NCI-H774 (cell line): ENCODE measurements around the gene GRIK1.

Source experiments
- DNase-seq: peaks from one replicate; lab custom pipeline; 2025; lab: John Stamatoyannopoulos, UW

Gene GRIK1

DNA sequence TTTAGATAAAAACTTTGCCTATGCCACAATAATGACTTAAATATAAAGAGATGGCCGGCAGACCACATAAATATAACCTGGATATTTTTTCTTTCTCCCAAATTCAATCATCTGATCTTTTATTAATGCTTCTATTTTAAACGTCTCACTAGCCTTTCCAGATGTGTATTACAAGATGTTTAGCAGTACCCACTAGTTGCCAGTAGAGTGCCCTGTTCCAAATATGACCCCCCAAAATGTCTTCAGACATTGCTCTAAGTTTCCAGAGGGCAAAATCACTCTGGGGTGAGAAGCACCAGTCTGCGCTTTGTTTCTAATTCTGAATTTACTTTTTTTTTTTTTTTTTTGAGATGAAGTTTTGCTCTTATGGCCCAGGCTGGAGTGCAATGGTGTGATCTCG is 268.1 kb downstream of the GRIK1 start:
- DNase-seq, result no peak

DNA sequence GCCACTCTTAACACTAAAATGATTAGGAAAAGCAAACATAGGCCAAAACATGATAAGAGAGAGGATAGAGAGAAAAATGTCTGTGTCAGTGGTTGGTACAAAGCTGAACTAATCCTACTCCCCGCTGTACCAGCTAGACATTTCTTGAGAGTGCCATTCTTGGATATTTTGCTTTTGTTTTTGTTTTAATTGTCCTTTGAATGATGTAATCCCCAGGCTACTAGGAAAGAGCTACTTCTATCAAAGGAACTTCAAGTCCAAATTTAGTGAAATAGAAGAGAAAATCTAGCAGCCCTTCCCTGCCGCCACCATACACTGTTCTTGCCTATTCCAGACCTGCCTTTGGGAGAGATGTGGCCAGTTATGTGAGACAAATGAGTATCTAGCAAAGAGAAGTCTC is 269.6 kb downstream of the GRIK1 start:
- DNase-seq, result no peak

DNA sequence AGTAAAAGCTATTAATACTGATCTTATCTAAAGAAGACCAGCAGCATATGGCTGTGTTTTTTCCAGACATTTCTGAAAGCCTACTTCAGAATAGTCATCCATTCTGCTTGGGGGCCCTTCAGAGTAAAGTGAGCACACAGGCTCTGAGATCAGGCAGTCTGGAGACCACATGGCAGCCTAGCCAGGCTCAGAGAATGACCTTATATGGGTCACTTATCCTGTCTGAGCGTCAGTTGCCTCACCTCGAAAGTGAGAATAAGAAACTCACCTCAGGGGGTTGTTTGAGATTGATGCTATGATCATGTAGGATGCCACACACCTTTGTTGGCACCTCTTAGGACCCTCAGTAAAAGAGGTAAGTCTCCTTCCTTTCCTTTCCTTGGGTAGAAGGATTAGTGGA is 270.4 kb downstream of the GRIK1 start:
- DNase-seq, result no peak

DNA sequence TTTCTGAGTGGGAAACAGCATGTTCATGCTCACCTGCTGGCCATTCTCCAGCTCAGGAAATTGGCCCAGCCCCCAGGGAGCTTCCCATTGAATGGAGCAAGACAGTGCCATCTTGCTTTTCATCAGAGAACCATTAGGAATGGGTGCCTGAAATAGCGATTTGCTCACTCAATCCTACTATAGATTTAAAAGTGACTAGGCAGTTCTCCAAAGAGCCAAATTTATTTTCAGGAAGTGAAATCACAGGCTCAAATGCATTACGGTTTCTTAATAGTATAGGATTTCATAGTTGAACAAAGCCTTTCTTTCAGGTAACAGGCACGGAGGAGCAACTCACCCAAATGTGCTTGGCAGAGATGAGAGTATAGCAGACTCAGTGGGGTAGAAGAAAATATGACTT is 272.1 kb downstream of the GRIK1 start:
- no peak for DNase-seq

DNA sequence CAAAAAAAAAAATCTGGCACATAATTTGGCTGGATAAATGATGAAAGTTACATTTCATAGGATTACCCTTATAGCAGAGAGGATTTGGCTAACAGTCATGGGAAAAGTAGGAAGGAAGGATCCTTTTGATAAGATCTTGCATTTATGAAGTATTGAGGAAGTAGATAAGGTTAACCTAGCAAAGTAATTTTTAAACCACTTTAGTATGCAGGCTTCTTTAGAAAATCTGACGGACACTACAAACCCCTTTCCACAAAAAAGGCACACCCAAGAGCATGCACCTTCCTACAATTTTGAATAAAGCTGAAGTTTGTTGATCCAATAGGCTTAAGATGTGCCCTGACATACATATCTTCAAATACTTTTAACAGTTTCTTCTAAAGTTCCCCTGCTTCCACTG is 275.2 kb downstream of the GRIK1 start:
- no peak for DNase-seq

DNA sequence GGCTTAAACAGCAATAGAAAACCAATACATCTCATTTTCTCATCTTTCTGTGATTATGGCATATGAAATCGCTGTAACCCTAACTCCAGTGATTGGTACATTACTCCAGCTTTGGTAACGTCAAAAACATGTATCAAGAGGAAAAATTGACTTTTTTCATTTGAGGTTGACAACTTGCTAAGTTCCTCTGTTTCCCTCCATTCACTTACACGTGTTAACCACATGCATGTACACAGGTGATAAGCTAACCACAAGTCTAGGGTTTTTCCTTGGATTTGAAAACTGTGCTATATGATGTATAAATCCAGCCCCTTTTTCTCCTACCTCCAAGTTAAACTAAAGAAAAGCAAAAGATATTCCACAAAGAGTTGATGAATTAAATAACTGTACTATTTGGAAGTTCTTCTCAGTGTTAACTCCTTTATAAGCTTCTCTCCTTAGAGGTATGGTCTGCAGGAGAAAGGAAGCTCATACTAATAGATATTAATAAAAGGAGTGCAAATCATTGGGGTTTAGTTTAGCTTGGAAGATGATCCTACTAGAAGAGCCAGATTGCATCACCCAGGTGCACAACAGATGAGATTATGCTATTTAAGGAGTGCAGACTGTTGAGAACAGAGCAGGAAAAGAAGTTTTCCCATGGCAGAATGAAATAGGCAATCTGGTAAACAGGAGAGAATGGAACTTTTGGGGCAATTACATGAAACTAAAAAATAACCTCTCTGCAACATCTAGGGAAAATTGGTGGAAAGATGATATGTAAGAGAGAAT is 277.9 kb downstream of the GRIK1 start:
- no peak for DNase-seq

DNA sequence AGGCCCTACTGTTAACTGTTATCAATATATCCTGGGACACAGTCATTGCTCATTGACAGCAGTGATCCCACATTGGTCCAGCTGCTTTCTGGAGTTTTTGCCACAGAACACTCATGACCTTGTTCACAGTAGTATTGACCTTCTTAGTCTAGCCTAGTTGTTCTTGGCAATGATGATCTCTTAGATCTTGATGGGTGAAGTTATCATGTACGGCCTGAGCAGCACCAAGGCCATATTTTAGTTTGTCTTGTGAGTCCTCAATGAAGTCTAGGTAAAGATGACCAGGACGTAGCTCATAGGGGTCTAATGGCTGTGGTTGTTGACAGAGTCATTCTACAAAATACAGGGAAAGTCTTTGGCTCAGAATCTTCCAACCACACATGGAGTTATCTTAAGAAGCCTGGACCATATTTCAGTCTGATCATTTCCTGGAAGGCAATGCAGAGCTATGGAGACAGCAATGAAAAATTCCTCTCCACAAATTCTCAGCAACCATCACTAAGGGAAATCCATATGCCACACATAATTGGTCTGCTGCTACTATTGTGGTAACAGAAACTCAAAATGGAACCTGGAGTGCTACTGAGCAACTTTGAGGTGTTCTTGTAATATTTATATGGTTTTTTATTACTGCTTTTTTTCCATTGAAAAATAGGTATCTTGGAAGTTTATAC is 279.6 kb downstream of the GRIK1 start:
- no peak for DNase-seq

DNA sequence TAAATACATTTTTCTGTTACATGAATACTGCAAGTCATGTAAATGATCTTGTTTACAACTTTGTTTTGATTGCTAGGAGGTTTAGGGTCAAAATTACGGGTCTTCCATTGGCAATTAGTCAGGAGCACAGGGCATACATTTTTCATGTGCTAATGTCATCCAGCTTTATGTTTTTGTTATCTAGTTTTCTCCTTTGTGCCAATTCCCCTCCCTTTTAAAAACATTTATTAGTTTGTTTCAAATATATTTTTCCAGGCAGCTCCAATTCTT is 280.9 kb downstream of the GRIK1 start:
- no peak for DNase-seq

DNA sequence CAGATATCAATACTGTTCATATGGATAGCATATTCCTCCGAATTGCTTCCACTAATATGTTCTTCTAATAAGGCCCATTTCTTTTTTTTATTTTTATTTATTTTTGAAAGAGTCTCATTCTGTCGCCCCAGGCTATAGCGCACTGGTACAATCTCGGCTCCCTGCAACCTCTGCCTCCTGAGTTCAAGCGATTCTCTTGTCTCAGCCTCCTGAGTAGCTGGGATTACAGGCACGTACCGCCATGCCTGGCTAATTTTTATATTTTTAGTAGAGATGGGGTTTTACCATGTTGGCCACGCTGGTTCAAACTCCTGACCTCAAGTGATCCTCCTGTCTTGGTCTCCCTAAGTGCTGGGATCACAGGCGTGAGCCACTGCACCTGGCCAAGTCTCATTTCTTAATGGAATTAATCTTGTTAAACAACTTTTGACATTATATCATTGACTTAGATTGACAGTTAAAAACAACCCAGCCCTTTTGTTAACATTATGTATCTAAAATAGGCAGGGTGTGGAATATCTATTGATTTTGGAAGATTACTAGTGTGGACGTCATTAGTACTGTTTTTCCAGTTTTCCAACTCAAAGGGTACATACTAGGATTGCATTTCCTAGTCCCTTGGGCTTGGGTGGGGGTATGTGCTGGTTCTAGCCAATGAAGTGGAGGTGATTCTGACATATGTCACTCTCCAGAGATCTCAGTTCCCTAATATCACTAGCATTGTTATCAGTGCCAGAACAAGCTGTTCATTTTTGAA is 281.4 kb downstream of the GRIK1 start:
- no peak for DNase-seq

DNA sequence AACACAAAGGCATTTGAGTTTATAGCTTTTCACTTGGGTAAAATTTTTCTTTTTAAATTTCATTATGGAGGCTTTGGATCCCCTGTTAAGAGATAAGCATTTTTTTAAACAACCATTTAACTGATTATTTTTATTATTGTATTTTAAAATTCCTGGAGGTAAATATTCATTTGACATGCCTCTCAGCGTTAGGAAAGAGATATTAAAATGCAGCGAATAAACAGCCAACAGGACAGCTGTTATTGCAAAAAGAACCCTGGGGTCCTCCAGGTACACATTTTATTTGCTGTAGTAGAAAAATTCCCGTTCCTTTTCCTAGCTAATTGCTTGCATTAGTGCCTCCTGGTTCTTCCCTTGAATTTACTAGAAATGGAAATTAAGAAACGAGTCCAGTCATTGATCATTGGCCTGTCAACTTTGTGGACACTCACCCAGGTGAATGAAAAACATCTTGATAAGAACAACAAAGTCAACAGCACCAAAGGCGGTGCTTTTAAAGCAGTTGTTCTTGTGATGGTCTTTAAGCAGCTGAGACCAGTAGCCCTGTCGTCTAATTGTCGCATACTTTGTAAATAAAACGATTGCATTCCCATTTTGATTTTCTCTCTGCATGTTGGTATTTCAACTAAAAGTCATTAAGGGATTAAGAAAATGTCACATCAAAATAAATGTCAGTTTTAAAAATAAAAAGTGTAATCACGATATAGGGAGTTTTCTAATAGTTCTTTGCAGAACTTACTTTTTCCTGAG is 282.4 kb downstream of the GRIK1 start:
- DNase-seq, result no peak

DNA sequence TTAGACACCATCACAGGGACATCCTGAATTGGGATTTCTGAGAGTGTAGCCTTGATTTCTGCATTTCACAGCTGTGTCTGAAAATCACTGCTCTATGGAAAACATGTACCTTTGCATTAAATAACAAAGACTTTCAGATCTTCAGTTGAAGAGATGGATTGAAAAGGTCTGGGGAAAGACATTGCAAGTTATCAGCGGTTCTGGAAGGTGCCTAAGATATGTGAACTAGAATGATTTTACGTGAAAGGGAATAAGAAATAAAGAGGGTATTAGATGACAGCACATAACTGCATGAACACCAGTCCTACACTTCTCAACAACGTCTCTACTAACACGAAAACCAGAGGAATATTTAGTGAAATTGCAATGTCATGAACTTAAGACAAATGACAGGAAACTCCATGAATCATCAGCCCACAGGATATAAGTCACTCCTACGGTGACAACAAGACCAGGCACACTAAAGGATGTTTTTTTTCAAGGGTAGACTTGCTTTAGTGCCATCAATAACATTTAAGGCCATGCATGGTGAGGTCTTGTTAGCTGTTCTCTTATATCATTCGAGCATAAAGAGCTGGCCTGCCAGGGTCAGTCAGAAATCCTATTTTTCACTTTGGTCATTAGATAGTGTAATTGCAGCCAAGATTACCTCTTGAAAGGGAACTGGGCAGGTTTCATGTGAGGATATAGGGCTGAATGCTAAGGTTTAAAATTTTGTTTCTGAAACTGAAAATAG is 283.1 kb downstream of the GRIK1 start:
- DNase-seq, result no peak

DNA sequence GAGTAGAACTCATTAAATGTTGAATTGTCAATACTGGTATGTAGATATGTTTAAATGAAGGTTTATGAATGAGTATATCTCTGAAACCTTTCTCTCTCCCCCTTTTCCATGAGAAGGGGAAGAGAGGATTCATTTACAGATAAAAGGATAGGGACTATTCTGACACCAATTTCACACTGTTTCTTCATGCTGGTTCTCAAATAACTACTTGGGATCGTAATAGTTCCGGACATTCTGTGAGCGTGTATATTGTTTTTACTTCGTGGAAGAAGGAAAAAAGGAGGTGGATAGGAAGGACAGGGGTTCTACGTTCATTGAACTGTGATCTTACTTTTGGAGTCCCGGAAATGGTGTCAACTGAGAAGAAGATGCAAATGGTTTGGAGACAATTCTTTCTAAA is 284.2 kb downstream of the GRIK1 start:
- no peak for DNase-seq

DNA sequence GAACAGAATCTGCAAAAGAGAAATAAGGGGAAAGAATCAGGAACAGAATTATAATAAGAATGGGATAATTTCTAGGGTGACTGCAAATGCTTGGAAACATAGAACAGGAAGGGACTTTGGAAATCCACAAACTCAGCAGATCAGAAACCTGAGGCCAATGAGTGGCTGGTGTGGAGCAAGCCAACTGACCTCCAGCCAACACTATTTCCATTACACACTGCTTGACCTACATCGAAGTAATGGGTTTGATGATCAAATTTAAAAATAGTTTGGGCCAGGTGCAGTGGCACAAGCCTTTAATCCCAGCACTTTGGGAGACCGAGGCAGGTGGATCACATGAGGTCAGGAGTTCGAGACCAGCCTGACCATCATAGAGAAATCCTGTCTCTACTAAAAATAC is 284.9 kb downstream of the GRIK1 start:
- no peak for DNase-seq

DNA sequence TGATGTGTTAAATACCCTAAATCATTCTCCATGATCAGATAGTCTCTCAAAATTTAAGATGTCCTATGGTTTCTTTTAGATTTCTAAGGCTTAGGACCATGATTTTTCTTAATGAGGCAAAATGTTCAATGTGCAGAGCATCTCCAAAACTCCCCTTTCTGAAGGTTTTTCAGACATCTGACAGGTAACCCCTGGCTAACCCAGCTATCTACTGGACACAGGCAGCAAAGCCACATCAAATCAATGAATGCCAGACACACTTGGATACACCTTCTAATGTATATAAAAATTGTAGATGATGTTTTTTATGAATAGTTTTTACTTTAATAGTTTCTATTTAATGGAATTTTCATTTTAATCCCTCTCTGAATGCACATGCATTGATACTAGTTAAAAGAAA is 285.6 kb downstream of the GRIK1 start:
- DNase-seq, result no peak

DNA sequence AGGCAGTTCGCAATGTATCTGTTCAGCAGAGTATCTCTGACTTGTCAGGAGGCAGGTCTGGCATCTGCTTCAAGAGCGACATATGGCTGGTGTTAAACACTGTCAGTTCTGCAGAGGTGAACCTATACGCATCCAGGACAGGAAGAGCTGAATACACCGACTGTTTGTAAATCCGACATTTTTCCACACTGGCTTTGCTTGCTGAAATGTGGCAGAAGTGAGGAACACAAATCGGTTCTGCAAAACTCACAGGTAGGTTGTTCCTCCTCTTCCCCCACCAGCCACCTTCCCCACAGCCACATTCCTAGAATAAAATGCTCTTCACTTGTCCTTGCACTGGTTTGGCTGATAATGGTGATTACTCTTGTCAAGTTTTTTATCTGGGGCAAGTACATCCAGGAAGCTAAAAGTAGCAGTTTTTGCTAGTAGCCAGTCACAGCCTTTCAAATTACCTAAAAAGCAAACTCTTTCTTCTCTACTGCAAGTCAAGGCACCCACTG is 289.2 kb downstream of the GRIK1 start:
- DNase-seq, result no peak

DNA sequence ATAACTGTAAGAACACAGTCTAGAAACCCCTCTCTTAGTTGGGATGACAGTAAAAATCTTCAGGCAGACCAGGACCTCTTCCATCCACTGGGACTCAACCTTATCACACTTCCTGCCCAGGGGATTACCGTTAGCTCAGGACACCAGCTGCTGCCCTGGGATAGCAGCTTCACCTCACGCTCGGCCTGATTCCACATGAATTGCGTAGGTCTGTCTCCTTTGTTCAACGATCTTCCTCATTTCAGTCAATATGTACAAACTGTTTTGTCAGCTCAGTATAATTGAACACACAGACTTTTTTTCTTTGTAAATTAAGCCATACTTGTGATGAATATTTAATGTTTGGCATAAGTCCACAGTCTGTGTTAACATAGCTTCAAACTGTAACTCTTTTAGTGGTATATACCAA is 290.4 kb downstream of the GRIK1 start:
- DNase-seq, result no peak

DNA sequence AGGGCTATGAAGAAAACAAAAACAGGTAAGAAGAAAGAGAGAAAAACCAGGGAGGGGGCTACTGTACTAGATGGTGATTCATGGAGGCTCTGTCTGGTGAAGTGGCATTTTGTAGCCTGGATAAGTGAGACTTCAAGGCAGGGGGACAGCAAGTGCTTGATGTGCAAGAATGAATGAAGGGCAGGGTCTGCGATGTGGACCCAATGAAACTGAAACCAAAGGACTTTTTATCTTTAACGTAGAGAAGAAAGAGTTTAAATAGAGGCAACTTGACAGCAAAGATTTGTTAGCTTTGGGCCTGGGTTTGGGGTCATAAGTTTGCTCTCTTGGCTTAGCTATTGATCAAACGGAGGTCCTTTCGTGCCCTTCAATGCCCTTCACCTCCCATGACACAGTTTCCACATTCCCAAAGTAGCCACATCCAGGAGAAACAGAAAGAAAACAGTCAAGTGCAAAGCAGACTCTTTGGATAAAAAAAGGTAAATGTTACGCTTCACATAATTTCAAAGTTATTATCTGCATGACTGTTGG is 291.0 kb downstream of the GRIK1 start:
- no peak for DNase-seq

DNA sequence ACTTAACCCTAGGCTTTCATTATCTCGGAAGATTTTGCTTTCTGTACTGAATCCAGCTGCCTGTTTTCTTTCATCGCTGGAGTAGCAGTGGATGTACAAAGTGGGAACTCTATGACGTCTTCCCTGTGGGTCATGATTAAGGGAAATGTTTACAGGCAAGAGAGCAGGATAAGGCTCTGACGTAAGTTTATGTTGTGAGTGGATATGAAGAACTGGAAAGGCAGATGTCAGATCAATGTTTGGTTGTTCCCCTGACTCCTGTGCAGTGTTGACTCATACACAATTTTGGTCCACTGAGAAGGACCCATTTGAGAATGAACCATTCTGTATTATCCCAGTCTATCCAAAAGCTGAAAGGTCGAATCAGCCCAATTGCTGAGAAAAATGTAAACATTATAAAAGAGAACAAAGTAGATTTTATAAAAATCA is 292.4 kb downstream of the GRIK1 start:
- DNase-seq, result no peak

DNA sequence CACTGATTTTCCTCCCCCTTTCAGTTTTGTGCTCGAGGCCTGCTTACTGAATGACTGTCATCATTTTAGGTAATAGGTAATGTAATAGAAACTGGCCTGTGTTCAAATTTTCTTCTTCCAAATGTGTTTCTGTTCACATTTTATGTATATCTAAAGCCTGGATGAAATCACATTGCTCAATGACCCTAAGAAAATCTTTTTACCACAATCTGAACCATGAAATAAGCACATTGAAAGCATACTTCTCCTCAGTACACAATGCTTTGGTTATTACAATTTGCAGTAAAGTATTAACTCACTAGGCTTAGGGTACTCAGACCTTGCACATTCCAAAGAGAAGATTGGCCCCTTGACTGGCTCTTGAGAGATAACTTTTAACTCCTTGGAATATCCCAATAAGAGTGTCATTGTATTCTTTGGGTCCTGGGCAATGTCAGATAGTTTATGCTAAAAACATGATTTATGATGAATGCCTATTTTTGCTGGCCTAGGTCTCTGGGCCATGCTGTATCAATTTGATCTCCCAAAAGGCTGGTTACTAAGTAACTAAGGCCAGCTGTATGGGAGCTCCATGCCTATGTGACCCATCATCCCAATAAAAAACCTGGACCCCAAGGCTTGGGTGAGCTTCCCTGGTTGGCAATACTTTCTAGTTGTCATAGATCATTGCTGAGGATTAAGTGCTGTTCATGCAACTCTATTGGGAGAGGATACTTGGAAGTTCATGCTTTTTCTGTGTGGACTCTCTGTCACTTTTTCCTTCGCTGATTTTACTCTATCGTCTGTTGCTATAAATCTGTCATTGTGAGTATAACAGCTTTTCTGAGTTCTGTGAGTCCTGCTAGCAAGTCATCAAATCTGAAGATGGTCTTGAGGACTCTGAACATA is 293.9 kb downstream of the GRIK1 start:
- DNase-seq, result no peak

DNA sequence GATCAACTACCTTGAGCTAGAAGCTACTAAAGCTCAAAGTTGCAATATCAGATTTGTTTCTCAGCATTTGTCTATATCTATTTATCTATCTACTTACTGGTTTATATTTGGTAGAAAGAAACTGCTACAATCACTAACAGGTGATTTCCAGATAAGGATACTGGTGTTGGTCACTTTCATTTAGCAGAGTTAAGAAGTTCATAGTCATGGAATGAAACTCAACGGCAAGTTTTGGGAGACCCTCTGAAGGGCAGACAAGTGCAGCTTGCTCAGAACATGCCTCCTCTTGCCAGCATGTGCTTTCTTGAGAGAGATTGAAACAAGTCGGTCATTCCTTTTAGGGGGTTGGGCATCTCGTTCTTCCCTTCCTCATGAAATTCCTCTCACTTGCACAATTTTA is 296.5 kb downstream of the GRIK1 start:
- DNase-seq, result no peak
